ENCODE measurements around the gene SLC5A11. TPM values are rescaled to one million over a fixed set of nuclear protein-coding genes. Genes with fewer than 3 reads are reported as not detected.

SLC5A11 gene
- total RNA-seq, 1 experiment from 2014 or later, result 5.7 TPM

DNA sequence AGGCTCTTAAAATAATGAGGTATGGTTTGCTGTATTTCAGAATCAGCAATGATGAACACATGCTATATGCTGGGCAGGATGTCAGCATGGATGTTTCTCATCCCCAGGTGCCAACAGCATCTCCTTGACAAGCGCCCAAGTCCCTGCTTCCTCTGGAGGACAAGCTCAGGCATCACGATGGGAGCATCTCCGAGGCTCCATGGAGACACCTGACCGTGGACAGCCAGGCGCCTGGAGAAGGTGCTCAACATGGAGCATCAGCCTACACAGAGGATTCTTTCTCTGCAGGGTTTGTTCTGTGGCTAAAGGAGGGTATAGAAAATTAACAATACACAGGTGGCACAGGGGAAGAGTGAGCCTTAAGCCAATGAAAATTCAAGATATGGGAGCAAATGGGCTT is 72.1 kb downstream of the SLC5A11 start:
- ChIA-PET POLR2A (ENCODE audit: unreplicated experiment) (no interaction called here), CTCF (interaction anchor here (0.6 kb wide), 1 partner anchor 234 kb away, joined by 7 read pairs; no protein-coding TSS in a partner anchor)
- DNase-seq, result no peak
- Histone ChIP-seq H3K27ac (no peak overlapping the region), H3K36me3 (ENCODE audit: low read depth) (no peaks in the 10 kb centered on the region), H4K20me1 (ENCODE audit: insufficient read depth) (no peaks in the 10 kb centered on the region), H3K4me3 (no peak overlapping the region), H2AFZ (no peak overlapping the region), H3K27me3 (ENCODE audit: insufficient read depth, low read depth) (no peaks in the 10 kb centered on the region), H3K9me3 (ENCODE audit: insufficient read depth, low read depth) (no peaks in the 10 kb centered on the region), H3K4me2 (no peak overlapping the region), H3K4me1 (replicated peaks; ENCODE audit: insufficient read depth) (no peaks in the 10 kb centered on the region), H3F3A (ENCODE audit: insufficient read depth, low read depth) (no peaks in the 10 kb centered on the region), H3K9me2 (ENCODE audit: insufficient read depth) (no peaks in the 10 kb centered on the region), H3K79me2 (ENCODE audit: low read depth) (no peaks in the 10 kb centered on the region)
- no TSS peak for BruUV-seq (replicated peaks)
- intact Hi-C loops (cut with micrococcal nuclease; ENCODE audit: unreplicated experiment), result no loop called here
- TF ChIP-seq, protein P1, sequence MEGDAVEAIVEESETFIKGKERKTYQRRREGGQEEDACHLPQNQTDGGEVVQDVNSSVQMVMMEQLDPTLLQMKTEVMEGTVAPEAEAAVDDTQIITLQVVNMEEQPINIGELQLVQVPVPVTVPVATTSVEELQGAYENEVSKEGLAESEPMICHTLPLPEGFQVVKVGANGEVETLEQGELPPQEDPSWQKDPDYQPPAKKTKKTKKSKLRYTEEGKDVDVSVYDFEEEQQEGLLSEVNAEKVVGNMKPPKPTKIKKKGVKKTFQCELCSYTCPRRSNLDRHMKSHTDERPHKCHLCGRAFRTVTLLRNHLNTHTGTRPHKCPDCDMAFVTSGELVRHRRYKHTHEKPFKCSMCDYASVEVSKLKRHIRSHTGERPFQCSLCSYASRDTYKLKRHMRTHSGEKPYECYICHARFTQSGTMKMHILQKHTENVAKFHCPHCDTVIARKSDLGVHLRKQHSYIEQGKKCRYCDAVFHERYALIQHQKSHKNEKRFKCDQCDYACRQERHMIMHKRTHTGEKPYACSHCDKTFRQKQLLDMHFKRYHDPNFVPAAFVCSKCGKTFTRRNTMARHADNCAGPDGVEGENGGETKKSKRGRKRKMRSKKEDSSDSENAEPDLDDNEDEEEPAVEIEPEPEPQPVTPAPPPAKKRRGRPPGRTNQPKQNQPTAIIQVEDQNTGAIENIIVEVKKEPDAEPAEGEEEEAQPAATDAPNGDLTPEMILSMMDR (conservative IDR thresholded peaks at IDR 0.05), result no peak
- TF ChIP-seq EZH2 (IDR thresholded peaks at IDR 0.05; ENCODE audit: low read depth), result no peak

DNA sequence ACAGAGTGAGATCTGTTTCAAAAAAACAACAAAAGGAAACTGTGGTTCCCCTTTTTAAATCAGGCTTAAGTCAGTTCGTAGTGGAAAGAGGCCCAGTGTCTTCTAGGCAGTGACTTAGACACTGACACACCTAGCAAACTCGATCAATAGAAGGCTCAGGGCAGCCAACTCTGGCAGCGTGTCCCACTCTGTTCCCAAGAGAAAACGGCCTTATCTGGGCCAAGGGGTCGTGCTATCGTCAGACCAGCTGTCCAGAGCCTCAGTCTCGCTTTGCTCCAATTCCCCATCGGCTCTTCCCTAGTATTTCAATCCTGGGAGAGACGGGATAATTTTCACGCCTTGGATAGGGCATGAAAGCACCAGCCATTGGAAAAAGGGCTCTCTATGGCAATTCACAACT is 72.9 kb downstream of the SLC5A11 start:
- H3K27me3 ChIP-seq (ENCODE audit: insufficient read depth, low read depth), result no peaks in the 10 kb centered on the region
- H3K9me3 ChIP-seq (ENCODE audit: insufficient read depth, low read depth), result no peaks in the 10 kb centered on the region
- no TSS peak for BruUV-seq (replicated peaks)
- no peaks in the 10 kb centered on the region for H3F3A ChIP-seq (ENCODE audit: insufficient read depth, low read depth)
- no peaks in the 10 kb centered on the region for H3K9me2 ChIP-seq (ENCODE audit: insufficient read depth)
- H3K36me3 ChIP-seq (ENCODE audit: low read depth), result no peaks in the 10 kb centered on the region
- H3K4me1 ChIP-seq (replicated peaks; ENCODE audit: insufficient read depth), result no peaks in the 10 kb centered on the region
- no peak overlapping the region for H2AFZ ChIP-seq
- intact Hi-C loops (cut with micrococcal nuclease; ENCODE audit: unreplicated experiment), result no loop called here
- H4K20me1 ChIP-seq (ENCODE audit: insufficient read depth), result no peaks in the 10 kb centered on the region
- POLR2A ChIA-PET (ENCODE audit: unreplicated experiment), result no interaction called here
- no peak for TF ChIP-seq EZH2 (IDR thresholded peaks at IDR 0.05; ENCODE audit: low read depth)
- TF ChIP-seq, protein P1 (conservative IDR thresholded peaks at IDR 0.05), result no peak
- H3K27ac ChIP-seq, result no peak overlapping the region
- no peaks in the 10 kb centered on the region for H3K79me2 ChIP-seq (ENCODE audit: low read depth)
- H3K4me3 ChIP-seq, result no peak overlapping the region
- no peak for DNase-seq
- no peak overlapping the region for H3K4me2 ChIP-seq
- CTCF ChIA-PET, result no interaction called here

DNA sequence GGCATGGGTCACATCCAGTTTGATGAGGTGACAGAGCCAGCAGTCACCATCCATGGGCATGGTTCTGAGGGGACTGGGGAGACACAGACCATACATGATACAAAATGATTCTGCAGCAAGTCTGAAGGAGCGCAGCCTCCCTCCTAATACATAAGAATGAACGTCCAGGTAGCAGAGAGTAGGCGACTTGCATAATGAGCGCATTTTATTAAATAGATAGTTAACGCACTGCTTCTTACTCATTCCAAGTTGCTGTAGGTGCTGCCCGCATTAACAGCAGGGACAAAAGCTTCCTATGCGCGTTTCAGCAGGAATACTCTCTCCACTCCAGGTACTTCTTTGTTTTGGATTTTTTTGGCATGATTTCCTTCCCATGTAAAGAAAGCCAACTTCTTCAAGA is 73.8 kb downstream of the SLC5A11 start:
- no peak for DNase-seq
- POLR2A ChIA-PET (ENCODE audit: unreplicated experiment), result no interaction called here
- no peaks in the 10 kb centered on the region for H3K79me2 ChIP-seq (ENCODE audit: low read depth)
- H3F3A ChIP-seq (ENCODE audit: insufficient read depth, low read depth), result no peaks in the 10 kb centered on the region
- H3K27me3 ChIP-seq (ENCODE audit: insufficient read depth, low read depth), result no peaks in the 10 kb centered on the region
- no peak overlapping the region for H3K4me2 ChIP-seq
- TF ChIP-seq, protein P1 (conservative IDR thresholded peaks at IDR 0.05), result no peak
- no peak for TF ChIP-seq EZH2 (IDR thresholded peaks at IDR 0.05; ENCODE audit: low read depth)
- H3K4me1 ChIP-seq (replicated peaks; ENCODE audit: insufficient read depth), result no peaks in the 10 kb centered on the region
- CTCF ChIA-PET, result no interaction called here
- no peak overlapping the region for H3K27ac ChIP-seq
- no peaks in the 10 kb centered on the region for H3K36me3 ChIP-seq (ENCODE audit: low read depth)
- no peaks in the 10 kb centered on the region for H3K9me2 ChIP-seq (ENCODE audit: insufficient read depth)
- no peak overlapping the region for H3K4me3 ChIP-seq
- no peaks in the 10 kb centered on the region for H4K20me1 ChIP-seq (ENCODE audit: insufficient read depth)
- BruUV-seq (replicated peaks), result no TSS peak
- intact Hi-C loops (cut with micrococcal nuclease; ENCODE audit: unreplicated experiment), result no loop called here
- H2AFZ ChIP-seq, result no peak overlapping the region
- no peaks in the 10 kb centered on the region for H3K9me3 ChIP-seq (ENCODE audit: insufficient read depth, low read depth)
